H9 (cell line): ENCODE measurements around the gene PREX1. TPM values are rescaled to one million over a fixed set of nuclear protein-coding genes. Genes with fewer than 3 reads are reported as not detected.

Experiments used
- DNase-seq: peaks from one replicate; pipeline ENCODE4 v3.0.0-alpha.2; 2017
- H2AFZ ChIP-seq: one replicate; pipeline ENCODE4 v1.6.1; 2013; ENCODE audit warnings: mild to moderate bottlenecking, low read length, control low read depth, moderate library complexity
- H2AK5ac ChIP-seq: 2 replicates; pipeline ENCODE4 v1.6.1; 2013; ENCODE audit warnings: low read length, control low read depth, mixed read lengths; ENCODE audit not compliant: insufficient read length
- H2BK120ac ChIP-seq: one replicate; pipeline ENCODE4 v1.6.1; 2013; ENCODE audit warnings: low read depth, mild to moderate bottlenecking, low read length, control low read depth, inconsistent platforms; ENCODE audit not compliant: poor library complexity, severe bottlenecking
- H2BK12ac ChIP-seq: 2 replicates; pipeline ENCODE4 v1.6.1; 2013; ENCODE audit warnings: low read length, control low read depth, mixed read lengths, low read depth; ENCODE audit not compliant: insufficient read length
- H2BK15ac ChIP-seq: 2 replicates; pipeline ENCODE4 v1.6.1; 2013; ENCODE audit warnings: low read depth, low read length, control low read depth
- H2BK20ac ChIP-seq: one replicate; pipeline ENCODE4 v1.6.1; 2013; ENCODE audit warnings: low read depth, mild to moderate bottlenecking, low read length, control low read depth, inconsistent platforms; ENCODE audit not compliant: poor library complexity, severe bottlenecking
- H2BK5ac ChIP-seq: 2 replicates; pipeline ENCODE4 v1.6.1; 2013; ENCODE audit warnings: low read length, control low read depth, mixed read lengths; ENCODE audit not compliant: insufficient read length
- H3K14ac ChIP-seq: 2 replicates; pipeline ENCODE4 v1.6.1; 2013; ENCODE audit warnings: low read length, control low read depth; ENCODE audit not compliant: insufficient read depth
- H3K18ac ChIP-seq: 2 replicates; pipeline ENCODE4 v1.6.1; 2013; ENCODE audit warnings: low read depth, mild to moderate bottlenecking, mixed read lengths, low read length, control low read depth; ENCODE audit not compliant: insufficient read length
- H3K23ac ChIP-seq: 2 replicates; pipeline ENCODE4 v1.6.1; 2013; ENCODE audit warnings: low read length, control low read depth, mixed read lengths, low read depth; ENCODE audit not compliant: insufficient read length
- H3K23me2 ChIP-seq: 2 replicates; pipeline ENCODE4 v1.6.1; 2013; ENCODE audit warnings: low read depth, mild to moderate bottlenecking, mixed read lengths, low read length, control low read depth; ENCODE audit not compliant: insufficient read length, poor library complexity, severe bottlenecking
- H3K27ac ChIP-seq: 2 replicates; pipeline ENCODE4 v1.5.1; 2013; ENCODE audit warnings: low read length, control low read depth, mixed read lengths, low read depth; ENCODE audit not compliant: insufficient read length
- H3K27me3 ChIP-seq: 2 replicates; pipeline ENCODE4 v1.6.1; 2013; ENCODE audit warnings: low read length, control low read depth, inconsistent platforms; ENCODE audit not compliant: insufficient read depth
- H3K4ac ChIP-seq: 2 replicates; pipeline ENCODE4 v1.6.1; 2013; ENCODE audit warnings: low read depth, mild to moderate bottlenecking, control low read depth, inconsistent platforms, low read length, moderate library complexity
- H3K4me1 ChIP-seq: 2 replicates; pipeline ENCODE4 v1.6.1; 2013; ENCODE audit warnings: low read length, control low read depth, inconsistent platforms; ENCODE audit not compliant: insufficient read depth
- H3K4me2 ChIP-seq: 2 replicates; pipeline ENCODE4 v1.6.1; 2013; ENCODE audit warnings: low read length, control low read depth, mixed read lengths; ENCODE audit not compliant: insufficient read length, insufficient read depth
- H3K56ac ChIP-seq: 2 replicates; pipeline ENCODE4 v1.6.1; 2013; ENCODE audit warnings: low read depth, mild to moderate bottlenecking, mixed read lengths, low read length, control low read depth; ENCODE audit not compliant: insufficient read length
- H3K79me1 ChIP-seq: 2 replicates; pipeline ENCODE4 v1.6.1; 2013; ENCODE audit warnings: low read depth, mild to moderate bottlenecking, moderate library complexity, low read length, control low read depth, inconsistent platforms; ENCODE audit not compliant: insufficient read depth, poor library complexity, severe bottlenecking
- H3K79me2 ChIP-seq: 2 replicates; pipeline ENCODE4 v1.6.1; 2013; ENCODE audit warnings: low read length, control low read depth, inconsistent platforms; ENCODE audit not compliant: insufficient read depth
- H3K9ac ChIP-seq: 2 replicates; pipeline ENCODE4 v1.6.1; 2013; ENCODE audit warnings: low read length, control low read depth, mixed read lengths; ENCODE audit not compliant: insufficient read length; ENCODE audit errors: extremely low read depth
- H3K9me3 ChIP-seq: one replicate; pipeline ENCODE4 v1.6.1; 2013; ENCODE audit warnings: low read depth, low read length, inconsistent platforms; ENCODE audit not compliant: control insufficient read depth
- H3T11ph ChIP-seq: one replicate; pipeline ENCODE4 v1.6.1; 2013; ENCODE audit warnings: mild to moderate bottlenecking, low read length, control low read depth, inconsistent platforms
- H4K20me1 ChIP-seq: one replicate; pipeline ENCODE4 v1.6.1; 2013; ENCODE audit not compliant: control insufficient read depth, insufficient read length, insufficient read depth
- H4K5ac ChIP-seq: 2 replicates; pipeline ENCODE4 v1.6.1; 2013; ENCODE audit warnings: low read depth, mild to moderate bottlenecking, mixed read lengths, low read length, control low read depth; ENCODE audit not compliant: insufficient read length
- H4K8ac ChIP-seq: replicated peaks from 2 replicates; pipeline ENCODE4 v1.6.1; 2013; ENCODE audit warnings: low read length, control low read depth, mixed read lengths, low read depth; ENCODE audit not compliant: insufficient read length
- H4K91ac ChIP-seq: 2 replicates; pipeline ENCODE4 v1.6.1; 2013; ENCODE audit warnings: low read depth, mild to moderate bottlenecking, moderate library complexity, mixed read lengths, low read length, control low read depth; ENCODE audit not compliant: insufficient read length
- H3K27ac Mint-ChIP-seq, 3 experiments: 2 replicates in 2 of 3; 3 replicates in 1 of 3; pipeline ENCODE4 v1.8.0; 2020 to 2021; ENCODE audit warnings: mixed read lengths in 3 of 3, mild to moderate bottlenecking in 1 of 3, moderate library complexity in 1 of 3
- H3K27me3 Mint-ChIP-seq: 2 replicates; pipeline ENCODE4 v1.8.0; 2021; ENCODE audit warnings: low read depth, mild to moderate bottlenecking, moderate library complexity, mixed read lengths
- H3K36me3 Mint-ChIP-seq, 3 experiments: 2 replicates in 2 of 3; 3 replicates in 1 of 3; pipeline ENCODE4 v1.8.0; 2020 to 2021; ENCODE audit warnings: low read depth in 3 of 3, mixed read lengths in 3 of 3; ENCODE audit not compliant: insufficient read depth in 1 of 3
- H3K4me1 Mint-ChIP-seq, 2 experiments: 2 replicates each; pipeline ENCODE4 v1.8.0; 2020; ENCODE audit warnings: mixed read lengths in 2 of 2
- H3K4me3 Mint-ChIP-seq, 2 experiments: 2 replicates in 1 of 2; 3 replicates in 1 of 2; pipeline ENCODE4 v1.8.0; 2020 to 2021; ENCODE audit warnings: mild to moderate bottlenecking in 2 of 2, mixed read lengths in 2 of 2, moderate library complexity in 1 of 2
- H3K9me3 Mint-ChIP-seq, 2 experiments: 2 replicates in 1 of 2; 3 replicates in 1 of 2; pipeline ENCODE4 v1.8.0; 2020; ENCODE audit warnings: mild to moderate bottlenecking in 2 of 2, mixed read lengths in 2 of 2, moderate library complexity in 1 of 2
- CTCF ChIP-seq: fragments of 200-600 bp; sonication (generic); conservative IDR thresholded peaks from 3 replicates; pipeline ENCODE4 v1.8.0; 2021; ENCODE audit warnings: antibody characterized with exemption, mild to moderate bottlenecking
- WGBS: extraction: QIAGEN DNeasy Blood & Tissue Kit; methylation state at CpG from one replicate; pipeline ENCODE4 v1.1.7; 2013; ENCODE audit warnings: missing lambda C conversion rate, low lambda C conversion rate, mixed read lengths; ENCODE audit not compliant: insufficient read length; ENCODE audit errors: extremely low coverage; 5-methylcytosine and 5-hydroxymethylcytosine counted together
- total RNA-seq: library from RNA; stranded (reverse); gene quantifications from 2 replicates; pipeline ENCODE4 v1.2.1, GENCODE V29; 2021

The PREX1 gene
- total RNA-seq, 1 experiment from 2014 or later: 6.6 TPM

DNA sequence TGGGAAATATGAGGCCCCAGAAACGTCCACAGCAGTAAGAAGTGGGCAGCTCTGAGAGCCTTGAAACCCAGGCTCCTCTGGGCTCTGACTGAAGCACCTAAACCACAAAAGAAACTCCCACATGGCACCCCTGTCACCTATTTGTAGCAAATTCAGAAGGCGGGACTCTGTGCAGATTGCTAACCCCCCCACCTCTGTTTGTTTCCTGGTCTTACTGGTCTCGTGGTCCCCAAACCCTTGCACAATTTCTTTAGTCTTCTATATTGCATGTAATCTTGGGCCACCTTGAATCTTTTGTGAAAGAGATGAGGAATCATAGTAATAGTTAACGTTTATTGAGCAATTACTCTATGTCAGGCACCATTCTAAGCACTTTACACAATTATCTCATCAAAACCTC is 154.3 kb downstream of the PREX1 start:
- Histone ChIP-seq H3K4ac (no peak overlapping the region), H3K23ac (no peak overlapping the region), H4K91ac (no peak overlapping the region), H3K18ac (no peak overlapping the region), H4K5ac (no peak overlapping the region), H3K14ac (no peak overlapping the region), H3K4me2 (no peak overlapping the region), H2BK5ac (no peak overlapping the region), H2BK12ac (no peak overlapping the region), H2BK20ac (no peak overlapping the region), H3K4me1 (no peaks in the 10 kb centered on the region), H3K56ac (no peak overlapping the region), H3K23me2 (no peaks in the 10 kb centered on the region), H3K79me1 (no peaks in the 10 kb centered on the region), H3K9me3 (no peaks in the 10 kb centered on the region), H2AFZ (no peak overlapping the region), H2AK5ac (no peak overlapping the region), H4K20me1 (no peaks in the 10 kb centered on the region), H3K27ac (no peak overlapping the region), H2BK15ac (no peak overlapping the region), H3K9ac (no peak overlapping the region), H3K27me3 (no peaks in the 10 kb centered on the region), H2BK120ac (no peak overlapping the region), H3K79me2 (no peaks in the 10 kb centered on the region), H4K8ac (no peak overlapping the region), H3T11ph (no peak overlapping the region)
- H3K36me3 Mint-ChIP-seq: peaks cover 0 to 5% (median 3%) of the 10 kb centered on the region in 3 experiments; a peak in 3 of 7 replicates
- no peak overlapping the region; a peak in 1 of 7 replicates for H3K27ac Mint-ChIP-seq
- no peak overlapping the region for H3K4me3 Mint-ChIP-seq
- peaks cover 4 to 6% of the 10 kb centered on the region in 2 experiments; a peak in 1 of 4 replicates for H3K4me1 Mint-ChIP-seq
- no CpG with 5 or more reads among the region's 4 CpGs for WGBS
- no peak for TF ChIP-seq CTCF
- H3K9me3 Mint-ChIP-seq: no peaks in the 10 kb centered on the region
- no peak for DNase-seq
- H3K27me3 Mint-ChIP-seq: no peaks in the 10 kb centered on the region
